ENCODE data around the gene STIM1.

Gene STIM1

GRCh38 chr11:3956038-3956437 lies 100.6 kb downstream of the STIM1 start:
- no peak for DNase-seq

DNA sequence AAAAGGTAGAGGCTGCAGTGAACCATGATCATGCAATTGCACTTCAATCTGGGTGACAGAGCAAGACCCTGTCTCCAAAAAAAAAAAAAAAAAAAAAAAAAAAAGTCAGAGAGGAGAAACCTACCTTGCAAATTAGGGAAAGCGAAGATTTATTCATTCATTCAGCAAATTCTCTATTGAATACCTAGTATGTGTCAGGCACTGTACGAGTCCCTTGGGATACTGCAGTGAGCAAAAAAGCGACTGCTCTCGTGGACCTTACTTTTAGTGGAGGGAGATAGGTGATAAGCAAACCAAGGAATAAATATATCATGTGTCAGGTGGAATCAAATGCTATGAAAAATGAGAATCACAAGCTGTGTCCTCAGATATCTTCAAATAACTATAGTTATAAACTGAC lies 101.3 kb downstream of the STIM1 start:
- no peak for DNase-seq

DNA sequence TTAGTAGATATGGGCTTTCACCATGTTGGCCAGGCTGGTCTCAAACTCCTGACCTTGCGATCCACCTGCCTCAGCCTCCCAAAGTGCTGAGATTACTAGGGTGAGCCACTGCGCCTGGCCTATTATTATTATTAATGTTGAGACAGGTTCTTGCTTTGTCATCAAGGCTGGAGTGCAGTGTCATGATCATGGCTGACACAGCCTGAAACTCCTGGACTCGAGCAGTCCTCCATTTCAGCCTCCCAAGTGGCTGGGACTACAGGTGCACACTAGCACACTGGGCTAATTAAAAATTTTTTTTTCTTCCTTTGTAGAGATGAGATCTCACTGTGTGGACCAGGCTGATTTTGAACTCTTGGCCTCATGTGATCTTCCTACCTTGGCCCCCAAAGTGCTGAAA lies 102.0 kb downstream of the STIM1 start:
- DNase-seq = no peak

GRCh38 chr11:3958281-3958680 lies 102.8 kb downstream of the STIM1 start:
- DNase-seq = no peak

GRCh38 chr11:3959015-3959902 lies 103.8 kb downstream of the STIM1 start:
- no peak for DNase-seq

DNA sequence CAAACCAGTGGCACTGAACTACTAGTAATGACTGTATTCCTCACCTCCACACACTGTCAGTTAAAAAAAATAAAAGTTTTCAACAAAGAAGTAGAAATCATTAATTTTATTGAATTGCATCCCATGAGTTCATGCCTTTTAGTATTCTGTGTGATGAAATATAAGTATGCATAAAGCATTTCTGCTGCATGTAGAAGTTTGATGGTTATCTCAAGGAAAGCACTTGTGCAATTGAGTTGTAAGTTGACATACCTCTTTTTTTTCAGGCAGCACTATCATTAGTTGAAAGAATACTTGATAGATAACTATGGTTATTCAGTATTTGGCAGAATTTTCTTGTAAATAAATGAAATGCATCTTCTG lies 104.4 kb downstream of the STIM1 start:
- DNase-seq = no peak

DNA sequence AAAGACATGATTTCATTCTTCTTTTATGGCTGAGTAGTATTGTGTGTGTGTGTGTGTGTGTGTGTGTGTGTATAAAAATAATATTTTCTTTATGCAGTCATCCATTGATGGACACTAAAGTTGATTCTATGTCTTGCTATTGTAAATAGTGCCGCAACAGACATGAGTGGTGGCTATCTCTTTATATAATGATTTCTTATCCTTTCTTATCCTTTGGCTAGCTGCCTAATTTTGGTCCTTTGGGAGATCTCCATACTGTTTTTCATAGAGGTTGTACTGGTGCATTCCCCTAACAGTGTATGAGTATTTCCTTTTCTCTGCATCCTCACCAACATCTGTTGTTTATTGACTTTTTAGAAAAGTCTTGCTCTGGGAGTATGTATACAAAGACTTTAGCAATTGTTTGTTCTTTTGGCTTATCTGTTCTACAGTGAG lies 107.0 kb downstream of the STIM1 start:
- DNase-seq = no peak

DNA sequence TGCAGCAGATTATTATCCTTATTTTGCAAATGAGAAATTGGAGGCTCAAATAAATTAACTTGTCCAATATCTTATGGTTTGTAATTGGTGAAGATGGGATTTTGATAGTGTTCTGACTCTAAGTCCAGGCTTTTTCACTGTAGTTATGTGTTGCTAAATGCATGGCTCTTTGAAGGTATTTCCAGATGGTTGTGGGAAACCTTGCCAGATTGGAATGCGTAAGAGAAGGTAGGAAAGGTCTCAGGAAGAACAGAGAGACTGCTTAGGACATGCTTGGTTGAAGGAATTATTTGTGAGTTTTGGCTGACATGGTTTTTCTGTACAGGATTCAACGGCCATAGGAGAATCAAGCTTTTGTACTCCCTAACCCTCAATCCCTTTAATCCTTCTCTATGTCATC lies 108.6 kb downstream of the STIM1 start:
- no peak for DNase-seq

GRCh38 chr11:3964935-3965604 lies 109.6 kb downstream of the STIM1 start:
- DNase-seq = no peak

GRCh38 chr11:3967695-3968094 lies 112.2 kb downstream of the STIM1 start:
- no peak for DNase-seq

DNA sequence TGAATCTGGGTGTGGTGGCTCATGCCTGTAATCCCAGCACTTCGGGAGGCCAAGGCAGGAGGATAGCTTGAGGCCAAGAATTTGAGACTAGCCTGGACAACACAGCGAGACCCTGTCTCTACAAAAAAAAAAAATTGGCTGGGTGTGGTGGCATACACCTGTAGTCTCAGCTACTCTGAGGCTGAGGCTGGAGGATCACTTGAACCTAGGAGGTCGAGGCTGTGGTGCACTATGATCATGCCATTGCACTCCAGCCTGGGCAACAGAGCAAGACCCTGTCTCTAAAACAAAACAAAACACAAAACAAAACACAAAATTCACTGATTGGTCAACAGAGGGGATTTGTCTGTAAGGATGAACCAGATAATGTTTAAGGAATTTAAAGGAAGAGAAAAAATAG lies 113.7 kb downstream of the STIM1 start:
- DNase-seq = no peak

- no peak for DNase-seq
These were observed 114.1 kb downstream of the STIM1 start for GRCh38 chr11:3969613-3970012.

GRCh38 chr11:3970108-3970507 lies 114.6 kb downstream of the STIM1 start:
- no peak for DNase-seq

- no peak for DNase-seq
These were observed 116.4 kb downstream of the STIM1 start for GRCh38 chr11:3971756-3972404.

GRCh38 chr11:3972431-3972830 lies 117.0 kb downstream of the STIM1 start:
- DNase-seq = no peak

GRCh38 chr11:3977078-3977477 lies 121.6 kb downstream of the STIM1 start:
- DNase-seq = no peak

DNA sequence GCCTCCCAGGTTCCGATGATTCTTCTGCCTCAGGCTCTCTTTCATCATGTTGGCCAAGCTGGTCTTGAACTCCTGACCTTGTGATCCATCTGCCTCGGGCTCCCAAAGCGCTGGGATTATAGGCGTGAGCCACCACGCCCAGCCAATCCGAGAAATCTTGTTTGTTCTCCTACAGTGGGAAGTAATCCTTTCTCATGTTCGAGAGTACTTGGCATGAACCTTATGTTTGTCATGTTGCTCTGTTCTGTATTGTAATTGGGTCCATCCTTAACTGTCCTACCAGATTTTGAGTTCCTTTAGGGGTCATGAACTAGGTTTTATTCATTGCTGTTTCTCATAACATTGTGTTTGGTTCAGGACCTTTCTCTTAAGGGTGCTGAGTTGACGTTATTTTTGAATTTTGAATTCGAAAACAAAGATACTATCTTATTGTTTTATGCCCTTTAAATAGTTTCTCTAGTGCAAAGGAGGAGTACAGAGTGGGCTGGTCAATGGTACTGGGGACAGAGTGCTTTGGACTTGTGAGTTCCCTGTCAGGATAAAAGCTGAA lies 125.7 kb downstream of the STIM1 start:
- no peak for DNase-seq

GRCh38 chr11:3982431-3982830 lies 127.0 kb downstream of the STIM1 start:
- no peak for DNase-seq

DNA sequence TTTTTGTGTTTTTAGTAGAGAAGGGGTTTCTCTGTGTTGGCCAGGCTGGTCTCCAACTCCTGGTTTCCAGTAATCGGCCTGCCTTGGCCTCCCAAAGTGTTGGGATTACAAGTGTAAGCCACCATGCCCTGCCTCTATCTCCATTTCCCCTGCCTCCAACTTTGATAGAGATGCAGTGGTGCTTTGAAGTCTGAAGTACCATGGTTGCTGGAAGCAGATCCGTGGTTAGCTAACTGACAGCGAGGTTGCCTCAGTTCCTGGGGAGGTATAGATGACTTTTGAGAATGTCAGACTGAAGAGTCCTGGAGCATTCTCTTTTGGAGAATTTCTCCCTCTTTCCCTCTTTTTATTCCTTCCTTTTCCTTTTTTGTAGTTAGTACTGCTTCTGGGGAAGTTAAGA lies 127.6 kb downstream of the STIM1 start:
- no peak for DNase-seq

DNA sequence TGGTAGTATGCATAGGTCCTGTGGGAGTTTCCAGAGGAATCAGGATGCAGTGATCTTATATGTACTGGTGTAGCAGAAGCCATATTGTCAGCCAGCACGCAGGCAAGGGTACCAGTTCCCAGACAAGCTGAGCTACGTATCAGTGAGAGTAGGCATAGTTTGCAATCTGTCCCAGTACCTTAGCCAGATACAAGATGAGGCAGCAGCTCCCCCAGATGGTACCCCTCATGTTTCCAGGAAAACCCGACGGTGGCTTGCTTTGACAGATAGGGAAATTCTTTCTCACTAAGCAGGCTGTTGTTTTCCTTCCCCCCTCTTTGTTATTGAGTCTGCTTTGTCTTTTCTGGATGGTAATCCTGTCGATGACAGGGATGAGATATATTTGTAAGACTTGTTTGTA lies 129.4 kb downstream of the STIM1 start:
- DNase-seq = no peak

DNA sequence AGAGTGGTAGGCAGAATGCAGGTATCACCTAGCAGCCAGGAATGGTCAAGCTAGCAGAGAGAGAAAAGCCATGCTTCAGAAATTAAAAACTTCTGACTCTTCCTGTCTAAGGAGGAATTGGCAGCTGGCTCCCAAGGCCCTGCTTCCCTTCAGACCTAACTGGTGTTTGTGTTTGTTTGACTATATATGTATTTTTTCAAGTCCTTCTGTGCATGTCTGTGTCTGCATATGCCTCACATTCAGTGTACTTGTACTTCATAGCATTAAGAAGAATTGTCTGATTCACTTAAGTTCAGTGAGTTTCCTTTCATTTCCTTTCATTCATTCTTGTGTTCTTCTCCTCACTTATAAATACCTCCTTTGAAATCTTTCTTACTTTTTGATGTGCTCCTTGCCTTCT lies 130.2 kb downstream of the STIM1 start:
- no peak for DNase-seq

- no peak for DNase-seq
These were observed 130.8 kb downstream of the STIM1 start for GRCh38 chr11:3986301-3986700.

DNA sequence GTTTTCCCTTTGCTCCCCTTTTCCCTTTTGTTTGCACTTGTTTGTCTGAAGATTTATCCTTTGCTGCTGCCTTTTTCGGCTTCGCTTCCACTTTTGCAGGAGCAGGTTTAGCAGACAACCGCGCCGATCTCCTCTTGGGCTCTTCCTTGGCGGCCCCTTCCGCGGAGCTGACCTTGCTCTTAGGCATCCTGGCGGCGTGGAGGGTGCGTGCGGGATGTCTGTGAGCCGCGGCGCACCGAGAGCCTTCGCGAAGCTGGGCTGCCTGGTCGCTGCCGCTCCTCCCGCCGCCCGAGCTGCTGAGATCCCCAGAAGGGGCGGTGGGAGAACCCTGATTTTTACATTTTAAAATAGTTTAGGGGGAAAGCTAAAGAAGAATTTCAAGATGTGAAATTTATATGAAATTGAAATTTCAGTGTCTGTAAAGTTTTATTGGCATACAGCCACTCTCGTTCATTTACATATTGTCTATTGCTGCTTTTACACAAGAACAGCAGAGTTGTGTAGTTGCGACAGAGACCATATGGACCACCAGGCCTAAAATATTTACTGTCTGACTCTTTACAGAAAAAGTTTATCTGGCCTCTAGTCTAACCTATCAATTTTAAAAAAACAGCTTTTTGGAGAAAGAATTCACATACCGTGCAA lies 133.9 kb downstream of the STIM1 start:
- DNase-seq = no peak
